ENCODE results near the gene APOO. TPM values are rescaled to one million over a fixed set of nuclear protein-coding genes. Genes with fewer than 3 reads are reported as not detected.

The APOO gene
- total and polyA plus RNA-seq, 2 experiments from 2014 or later = 44.9 to 161 TPM

GRCh38 chrX:23838953-23839352 lies 68.8 kb downstream of the APOO start:
- no peaks in the 10 kb centered on the region for H3K9me3 ChIP-seq (ENCODE audit: low read depth)
- no peaks in the 10 kb centered on the region for H3K36me3 ChIP-seq
- no peak for TF ChIP-seq CTCF (IDR thresholded peaks at IDR 0.05; ENCODE audit: low read depth, low read length)
- H3K4me3 ChIP-seq = no peak overlapping the region
- DNase-seq (ENCODE audit: low read depth in 1 of 2, low spot score in 1 of 2) = no peak
- no peak overlapping the region for H3K27ac ChIP-seq
- no peaks in the 10 kb centered on the region for H3K27me3 ChIP-seq
- H3K4me1 ChIP-seq (ENCODE audit: low read depth) = no peaks in the 10 kb centered on the region

- no peaks in the 10 kb centered on the region for H3K9me3 ChIP-seq (ENCODE audit: low read depth)
- DNase-seq (ENCODE audit: low read depth in 1 of 2, low spot score in 1 of 2) = no peak
- H3K36me3 ChIP-seq = peaks cover 2% of the 10 kb centered on the region
- H3K4me1 ChIP-seq (ENCODE audit: low read depth) = no peaks in the 10 kb centered on the region
- no peaks in the 10 kb centered on the region for H3K27me3 ChIP-seq
- H3K4me3 ChIP-seq = no peak overlapping the region
- peak overlapping the region; percentile 69 for H3K27ac ChIP-seq
- no peak for TF ChIP-seq CTCF (IDR thresholded peaks at IDR 0.05; ENCODE audit: low read depth, low read length)
Observed at GRCh38 chrX:23832721-23833120, 75.0 kb downstream of the APOO start.

- peaks cover 2% of the 10 kb centered on the region for H3K36me3 ChIP-seq
- no peaks in the 10 kb centered on the region for H3K4me1 ChIP-seq (ENCODE audit: low read depth)
- H3K9me3 ChIP-seq (ENCODE audit: low read depth) = no peaks in the 10 kb centered on the region
- H3K27ac ChIP-seq = no peak overlapping the region
- no peak overlapping the region for H3K4me3 ChIP-seq
- H3K27me3 ChIP-seq = no peaks in the 10 kb centered on the region
- DNase-seq (ENCODE audit: low read depth in 1 of 2, low spot score in 1 of 2) = no peak
- TF ChIP-seq CTCF (IDR thresholded peaks at IDR 0.05; ENCODE audit: low read depth, low read length) = no peak
Observed at GRCh38 chrX:23828881-23829280, 78.9 kb downstream of the APOO start.

- TF ChIP-seq CTCF (IDR thresholded peaks at IDR 0.05; ENCODE audit: low read depth, low read length) = no peak
- DNase-seq (ENCODE audit: low read depth in 1 of 2, low spot score in 1 of 2) = no peak
- no peak overlapping the region for H3K27ac ChIP-seq
- H3K27me3 ChIP-seq = no peaks in the 10 kb centered on the region
- no peaks in the 10 kb centered on the region for H3K36me3 ChIP-seq
- H3K9me3 ChIP-seq (ENCODE audit: low read depth) = no peaks in the 10 kb centered on the region
- H3K4me1 ChIP-seq (ENCODE audit: low read depth) = no peaks in the 10 kb centered on the region
- no peak overlapping the region for H3K4me3 ChIP-seq
Observed at GRCh38 chrX:23826653-23827052, 81.1 kb downstream of the APOO start.

GRCh38 chrX:23826216-23826615 lies 81.5 kb downstream of the APOO start:
- Histone ChIP-seq H3K4me3 (no peak overlapping the region), H3K36me3 (no peaks in the 10 kb centered on the region), H3K27ac (no peak overlapping the region), H3K9me3 (ENCODE audit: low read depth) (no peaks in the 10 kb centered on the region), H3K4me1 (ENCODE audit: low read depth) (no peaks in the 10 kb centered on the region), H3K27me3 (no peaks in the 10 kb centered on the region)
- TF ChIP-seq CTCF (IDR thresholded peaks at IDR 0.05; ENCODE audit: low read depth, low read length) = no peak
- DNase-seq (ENCODE audit: low read depth in 1 of 2, low spot score in 1 of 2) = no peak

GRCh38 chrX:23825675-23826074 lies 82.1 kb downstream of the APOO start:
- no peak overlapping the region for H3K27ac ChIP-seq
- no peaks in the 10 kb centered on the region for H3K27me3 ChIP-seq
- no peak for DNase-seq (ENCODE audit: low read depth in 1 of 2, low spot score in 1 of 2)
- no peaks in the 10 kb centered on the region for H3K4me1 ChIP-seq (ENCODE audit: low read depth)
- H3K36me3 ChIP-seq = no peaks in the 10 kb centered on the region
- no peaks in the 10 kb centered on the region for H3K9me3 ChIP-seq (ENCODE audit: low read depth)
- no peak overlapping the region for H3K4me3 ChIP-seq
- TF ChIP-seq CTCF (IDR thresholded peaks at IDR 0.05; ENCODE audit: low read depth, low read length) = no peak

Measured in cardiac muscle cell (in vitro differentiated cells and primary cell).